Activated CD8-positive, alpha-beta memory T cell treated with anti-CD3 and anti-CD28 coated beads, Interleukin-2, amount 50 U/mL, for 4 hours (primary cell): ENCODE data around the gene MAPKAPK3.

Experiments
- DNase-seq: peaks from one replicate; pipeline ENCODE4 v3.0.0-alpha.2; 2020

Gene MAPKAPK3

GRCh38 chr3:50617096-50617791 is at the start of gene MAPKAPK3:
Gene MAPKAPK3 (plus strand): TSS chr3:50617151. CDS start chr3:50617566, 415 bp downstream.
- peak; percentile 54 for DNase-seq

GRCh38 chr3:50567386-50568167 is 49.4 kb upstream of the MAPKAPK3 start, which contains the start of gene C3orf18:
Gene C3orf18 (minus strand): TSS chr3:50567747. CDS start chr3:50565699, 2,048 bp downstream.
- peak; percentile 95 for DNase-seq

- DNase-seq, result peak; percentile 91
Measured at GRCh38 chr3:50568947-50569749, 47.8 kb upstream of the MAPKAPK3 start, which contains the start of gene HEMK1. Gene HEMK1 (plus strand): TSS chr3:50569522. CDS start chr3:50571105, 1,583 bp downstream.

- no peak for DNase-seq
Measured at GRCh38 chr3:50570508-50571279, 46.3 kb upstream of the MAPKAPK3 start.

- no peak for DNase-seq
Measured at GRCh38 chr3:50571486-50571885, 45.5 kb upstream of the MAPKAPK3 start.

GRCh38 chr3:50572158-50572557 is 44.8 kb upstream of the MAPKAPK3 start:
- peak; percentile 81 for DNase-seq

GRCh38 chr3:50572801-50573371 is 44.1 kb upstream of the MAPKAPK3 start:
- DNase-seq, result peak; percentile 30

- DNase-seq, result peak; percentile 44
Measured at GRCh38 chr3:50573566-50574443, 43.1 kb upstream of the MAPKAPK3 start.

- DNase-seq, result no peak
Measured at GRCh38 chr3:50574444-50574831, 42.5 kb upstream of the MAPKAPK3 start.

GRCh38 chr3:50575372-50575771 is 41.6 kb upstream of the MAPKAPK3 start:
- no peak for DNase-seq

GRCh38 chr3:50577348-50577747 is 39.6 kb upstream of the MAPKAPK3 start:
- DNase-seq, result no peak

GRCh38 chr3:50580683-50581458 is 36.1 kb upstream of the MAPKAPK3 start:
- no peak for DNase-seq

GRCh38 chr3:50581459-50581842 is 35.5 kb upstream of the MAPKAPK3 start:
- no peak for DNase-seq

- no peak for DNase-seq
Measured at GRCh38 chr3:50582083-50582482, 34.9 kb upstream of the MAPKAPK3 start.

- no peak for DNase-seq
Measured at GRCh38 chr3:50583897-50584296, 33.1 kb upstream of the MAPKAPK3 start.

- no peak for DNase-seq
Measured at GRCh38 chr3:50584391-50584790, 32.6 kb upstream of the MAPKAPK3 start.

GRCh38 chr3:50585919-50586762 is 30.8 kb upstream of the MAPKAPK3 start:
- DNase-seq, result no peak

GRCh38 chr3:50586763-50587070 is 30.2 kb upstream of the MAPKAPK3 start:
- DNase-seq, result no peak

- no peak for DNase-seq
Measured at GRCh38 chr3:50587373-50587772, 29.6 kb upstream of the MAPKAPK3 start.
